K562 (cell line): ENCODE results near the gene ALDH3B2. TPM values are rescaled to one million over a fixed set of nuclear protein-coding genes. Genes with fewer than 3 reads are reported as not detected.

Experiments used
- ATAC-seq: fragments of 200-7000 bp; cut with Tn5 transposase; 3 replicates; pipeline ENCODE4 v1.9.1; 2020; ENCODE audit warnings: moderate library complexity
- BruUV-seq: library from RNA; stranded (reverse); fragments of 400-500 nt; replicated peaks from 2 replicates; lab custom pipeline; 2021; lab: Mats Ljungman, UMichigan
- CTCF ChIA-PET: fragments of 300-600 bp; formaldehyde crosslinking; extraction: SDS; loops from one replicate; lab custom pipeline; 2021; ENCODE audit warnings: low intra/inter-chr PET ratio; lab: Yijun Ruan, JAX
- POLR2A ChIA-PET: fragments of 300-600, 350-650 bp; sonication (Branson Sonifier 250); formaldehyde crosslinking; extraction: SDS; loops from one replicate; lab custom pipeline; 2021; ENCODE audit warnings: antibody characterized with exemption, inconsistent platforms; lab: Yijun Ruan, JAX
- DNase-seq, 4 experiments: peaks; one replicate each; pipeline versions ENCODE4 v3.0.0 to v3.0.0-alpha.2; 2011 to 2018; ENCODE audit warnings: low spot score in 3 of 4, mixed read lengths in 3 of 4; ENCODE audit errors: extremely low read depth in 1 of 4
- FAIRE-seq: peaks from 2 replicates; lab custom pipeline; 2011; peaks lifted over from hg19 to GRCh38; lab: Jason Lieb, UNC
- H2AFZ ChIP-seq: 2 replicates; pipeline ENCODE4 v1.6.0; 2011; ENCODE audit warnings: low read depth, low read length, control low read depth, inconsistent platforms
- H3K27ac ChIP-seq: fragments of 200-600 bp; 3 replicates; pipeline ENCODE4 v1.8.0; 2011; ENCODE audit warnings: low read depth, mild to moderate bottlenecking, control low read depth, inconsistent platforms, low read length, moderate library complexity, mixed read lengths; ENCODE audit errors: extremely low read depth
- H3K27me3 ChIP-seq, 2 experiments: fragments of 300-600 bp in 1 of 2; 2 replicates in 1 of 2; 3 replicates in 1 of 2; pipeline versions ENCODE4 v1.6.0 to v1.8.0; 2011; ENCODE audit warnings: inconsistent platforms in 2 of 2, low read length in 2 of 2, mild to moderate bottlenecking in 1 of 2, mixed read lengths in 1 of 2, moderate library complexity in 1 of 2; ENCODE audit not compliant: control insufficient read depth in 2 of 2, insufficient read depth in 2 of 2
- H3K36me3 ChIP-seq: fragments of 300-600 bp; 3 replicates; pipeline ENCODE4 v1.8.0; 2011; ENCODE audit warnings: mild to moderate bottlenecking, low read length, inconsistent platforms; ENCODE audit not compliant: control insufficient read depth, insufficient read depth
- H3K4me1 ChIP-seq, 2 experiments: fragments of 200-600 bp in 1 of 2; replicated peaks in 1 of 2; 2 replicates in 1 of 2; 3 replicates in 1 of 2; pipeline versions ENCODE4 v1.5.1 to v1.8.0; 2011; ENCODE audit warnings: inconsistent platforms in 2 of 2, low read length in 2 of 2, mild to moderate bottlenecking in 1 of 2, mixed read lengths in 1 of 2, moderate library complexity in 1 of 2; ENCODE audit not compliant: control insufficient read depth in 2 of 2, insufficient read depth in 2 of 2
- H3K4me2 ChIP-seq: 2 replicates; pipeline ENCODE4 v1.6.1; 2011; ENCODE audit warnings: low read length, control low read depth, inconsistent platforms, mixed read lengths; ENCODE audit not compliant: insufficient read depth
- H3K4me3 ChIP-seq: fragments of 200-600 bp; sonication (generic), shearing (Covaris generic); 2 replicates; pipeline ENCODE4 v1.5.1; 2016; ENCODE audit warnings: control low read depth, inconsistent platforms
- H3K79me2 ChIP-seq: fragments of 200-600 bp; 3 replicates; pipeline ENCODE4 v1.8.0; 2011; ENCODE audit warnings: low read length, inconsistent platforms; ENCODE audit not compliant: control insufficient read depth, insufficient read depth
- H3K9ac ChIP-seq, 2 experiments: 2 replicates each; pipeline versions ENCODE4 v1.6.0 to v1.6.1; 2011; ENCODE audit warnings: low read depth in 2 of 2, low read length in 2 of 2, control low read depth in 1 of 2, inconsistent platforms in 1 of 2, mild to moderate bottlenecking in 1 of 2, mixed read lengths in 1 of 2; ENCODE audit not compliant: insufficient read depth in 1 of 2
- H3K9me1 ChIP-seq: one replicate; pipeline ENCODE4 v1.6.0; 2011; ENCODE audit warnings: inconsistent platforms, mild to moderate bottlenecking, low read length, moderate library complexity; ENCODE audit not compliant: control insufficient read depth, insufficient read depth
- H3K9me3 ChIP-seq: replicated peaks from 2 replicates; pipeline ENCODE4 v1.5.1; 2011; ENCODE audit warnings: low read depth, low read length, inconsistent platforms; ENCODE audit not compliant: control insufficient read depth, insufficient read depth
- H4K20me1 ChIP-seq: replicated peaks from 2 replicates; pipeline ENCODE4 v1.6.1; 2011; ENCODE audit warnings: low read length, inconsistent platforms, mixed read lengths; ENCODE audit not compliant: control insufficient read depth, insufficient read depth
- ARID3B ChIP-seq: fragments of 250-450 bp; sonication (Bioruptor Pico); IDR thresholded peaks from 2 replicates; pipeline ENCODE4 v1.4.0; 2020; ENCODE audit warnings: borderline replicate concordance
- ETV5 ChIP-seq: sonication (generic); formaldehyde crosslinking; IDR thresholded peaks from 2 replicates; pipeline ENCODE4 v1.4.0; 2020; ENCODE audit warnings: low read depth, mild to moderate bottlenecking, missing genetic modification reagents
- HDAC2 ChIP-seq: fragments of 450-650 bp; IDR thresholded peaks from 2 replicates; pipeline ENCODE4 v1.6.1; 2016; ENCODE audit warnings: mild to moderate bottlenecking
- KLF6 ChIP-seq: fragments of 250-450 bp; sonication (Bioruptor Pico); IDR thresholded peaks from 2 replicates; pipeline ENCODE4 v1.4.0; 2020; ENCODE audit warnings: mild to moderate bottlenecking, moderate library complexity, borderline replicate concordance
- MED1 ChIP-seq: sonication (generic); formaldehyde crosslinking; IDR thresholded peaks from 2 replicates; pipeline ENCODE4 v1.8.1; 2023; ENCODE audit warnings: missing genetic modification reagents, borderline replicate concordance
- MEF2A ChIP-seq: IDR thresholded peaks from 2 replicates; pipeline ENCODE4 v1.6.1; 2011; ENCODE audit warnings: low read depth, mild to moderate bottlenecking, low read length, moderate library complexity; ENCODE audit not compliant: control insufficient read depth
- MEIS2 ChIP-seq: fragments of 450-650 bp; IDR thresholded peaks from 2 replicates; pipeline ENCODE4 v1.6.1; 2014; ENCODE audit warnings: mild to moderate bottlenecking; ENCODE audit not compliant: partially characterized antibody
- NR2C1 ChIP-seq, 2 experiments: fragments of 450-650 bp; IDR thresholded peaks; 2 replicates each; pipeline ENCODE4 v1.6.1; 2017; ENCODE audit warnings: mild to moderate bottlenecking in 2 of 2, antibody characterized with exemption in 1 of 2, inconsistent platforms in 1 of 2, missing compliant biosample characterization in 1 of 2, missing genetic modification characterization in 1 of 2
- PCBP2 ChIP-seq: fragments of 200-400 bp; formaldehyde crosslinking; IDR thresholded peaks from 2 replicates; pipeline ENCODE4 v1.6.1; 2018; ENCODE audit warnings: low read length, low read depth, mild to moderate bottlenecking, moderate library complexity; ENCODE audit not compliant: poor library complexity, severe bottlenecking
- ZNF311 ChIP-seq: fragments of 250-450 bp; sonication (Bioruptor Pico); IDR thresholded peaks from 2 replicates; pipeline ENCODE4 v1.4.0; 2020; ENCODE audit warnings: mild to moderate bottlenecking, moderate library complexity
- WGBS: fragments of 100-300 bp; shearing (Covaris generic); methylation state at CpG from one replicate; pipeline ENCODE4 v1.1.6; 2016; ENCODE audit warnings: low coverage, mixed read lengths; ENCODE audit not compliant: insufficient coverage; ENCODE audit errors: missing lambda C conversion rate; 5-methylcytosine and 5-hydroxymethylcytosine counted together
- in situ Hi-C: fragments of 300-500 bp; cut with MboI; formaldehyde crosslinking; loops from 4 replicates; pipeline ENCODE4 v1.15.0; 2018; ENCODE audit warnings: inconsistent platforms, mixed read lengths
- intact Hi-C: fragments of 100-400 bp; cut with micrococcal nuclease; formaldehyde crosslinking; loops from 2 replicates; pipeline ENCODE4 v1.14.2; 2022
- polyA plus RNA-seq, 8 experiments: library from polyadenylated mRNA; depleted of rRNA in 4 of 8; stranded (reverse) in 5 of 8; unstranded in 3 of 8; fragments of >200 nt; fragmentation: Nextera tagmentation in 2 of 8; fragmentation: Illumina TruSeq in 1 of 8; extraction: Ambion mirVana in 2 of 8; extraction: Trizol in 1 of 8; gene quantifications; 2 replicates each; pipeline versions ENCODE4 v1.2.1 to v1.2.3, GENCODE V29; 2011 to 2014; ENCODE audit warnings: inconsistent platforms in 1 of 8, missing spikeins in 1 of 8
- total RNA-seq, 7 experiments: library from RNA; depleted of rRNA in 6 of 7; stranded (reverse); fragments of >200 nt in 6 of 7; fragmentation: Illumina TruSeq in 2 of 7; extraction: Trizol in 2 of 7; gene quantifications; 2 replicates each; pipeline versions ENCODE4 v1.2.1 to v1.2.3, GENCODE V29; 2011 to 2021; ENCODE audit warnings: low replicate concordance in 1 of 7
- TF ChIP-seq, protein P1 (sequence below): sonication (generic); formaldehyde crosslinking; IDR thresholded peaks from 2 replicates; pipeline ENCODE4 v1.8.0; 2022; ENCODE audit warnings: mild to moderate bottlenecking, missing genetic modification reagents
- TF ChIP-seq, protein P2 (sequence below): fragments of 250-450 bp; sonication (Bioruptor Pico); IDR thresholded peaks from 2 replicates; pipeline ENCODE4 v1.5.0; 2020; ENCODE audit warnings: mild to moderate bottlenecking, borderline replicate concordance

ALDH3B2 gene
- total and polyA plus RNA-seq, 9 of the 15 experiments (the other 6 are each of a cell fraction or from before 2014, with no cell fraction given): not detected

GRCh38 chr11:67689178-67689577, 14.8 kb upstream of the ALDH3B2 start:
- ATAC-seq: no peak

GRCh38 chr11:67687986-67688385, 13.6 kb upstream of the ALDH3B2 start:
- WGBS: 0% methylated on average over 2 of the region's 2 CpGs
- no peak for ATAC-seq
- TF ChIP-seq KLF6 (CRISPR knock-in tag) (no peak), ETV5 (CRISPR knock-in tag) (no peak), ARID3B (no peak), MEF2A (no peak), MED1 (CRISPR knock-in tag) (no peak), PCBP2 (no peak), NR2C1 (IDR thresholded peaks at IDR 0.05) (no peak), NR2C1 (tag; IDR thresholded peaks at IDR 0.05) (no peak)
- TF ChIP-seq, protein P1, sequence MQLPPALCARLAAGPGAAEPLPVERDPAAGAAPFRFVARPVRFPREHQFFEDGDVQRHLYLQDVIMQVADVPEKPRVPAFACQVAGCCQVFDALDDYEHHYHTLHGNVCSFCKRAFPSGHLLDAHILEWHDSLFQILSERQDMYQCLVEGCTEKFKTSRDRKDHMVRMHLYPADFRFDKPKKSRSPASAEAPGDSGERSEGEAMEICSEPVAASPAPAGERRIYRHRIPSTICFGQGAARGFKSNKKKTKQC (CRISPR knock-in tag): no peak
- TF ChIP-seq, protein P2, sequence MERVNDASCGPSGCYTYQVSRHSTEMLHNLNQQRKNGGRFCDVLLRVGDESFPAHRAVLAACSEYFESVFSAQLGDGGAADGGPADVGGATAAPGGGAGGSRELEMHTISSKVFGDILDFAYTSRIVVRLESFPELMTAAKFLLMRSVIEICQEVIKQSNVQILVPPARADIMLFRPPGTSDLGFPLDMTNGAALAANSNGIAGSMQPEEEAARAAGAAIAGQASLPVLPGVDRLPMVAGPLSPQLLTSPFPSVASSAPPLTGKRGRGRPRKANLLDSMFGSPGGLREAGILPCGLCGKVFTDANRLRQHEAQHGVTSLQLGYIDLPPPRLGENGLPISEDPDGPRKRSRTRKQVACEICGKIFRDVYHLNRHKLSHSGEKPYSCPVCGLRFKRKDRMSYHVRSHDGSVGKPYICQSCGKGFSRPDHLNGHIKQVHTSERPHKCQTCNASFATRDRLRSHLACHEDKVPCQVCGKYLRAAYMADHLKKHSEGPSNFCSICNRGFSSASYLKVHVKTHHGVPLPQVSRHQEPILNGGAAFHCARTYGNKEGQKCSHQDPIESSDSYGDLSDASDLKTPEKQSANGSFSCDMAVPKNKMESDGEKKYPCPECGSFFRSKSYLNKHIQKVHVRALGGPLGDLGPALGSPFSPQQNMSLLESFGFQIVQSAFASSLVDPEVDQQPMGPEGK (CRISPR knock-in tag): no peak

More at GRCh38 chr11:67689178-67689577, 14.8 kb upstream of the ALDH3B2 start:
- Histone ChIP-seq H3K27ac (no peak overlapping the region), H3K4me2 (no peak overlapping the region), H3K79me2 (no peaks in the 10 kb centered on the region), H3K9ac (no peak overlapping the region), H3K4me3 (no peak overlapping the region), H3K9me3 (no peaks in the 10 kb centered on the region), H3K4me1 (no peaks in the 10 kb centered on the region; a peak in 1 of 5 replicates), H3K9me1 (no peaks in the 10 kb centered on the region), H3K27me3 (peaks cover 11 to 12% of the 10 kb centered on the region in 2 experiments; a peak in 4 of 5 replicates), H4K20me1 (no peaks in the 10 kb centered on the region), H3K36me3 (no peaks in the 10 kb centered on the region), H2AFZ (no peak overlapping the region)
- in situ Hi-C loops (no loop called here), intact Hi-C loops (no loop called here)
- DNase-seq: no peak
- no TSS peak for BruUV-seq
- POLR2A ChIA-PET: no interaction called here
- no peak for FAIRE-seq
- CTCF ChIA-PET: no interaction called here
- TF ChIP-seq HDAC2: no peak
- TF ChIP-seq ZNF311 (CRISPR knock-in tag): peak; percentile 83; the same call in 1 of the 2 replicates
- peak; percentile 44 for TF ChIP-seq MEIS2
- WGBS: 0% methylated on average over 4 of the region's 4 CpGs

More at GRCh38 chr11:67687986-67688385, 13.6 kb upstream of the ALDH3B2 start:
- ChIA-PET CTCF (no interaction called here), POLR2A (interaction anchor here (0.6 kb wide), 1 partner anchor 167 kb away, joined by 3 read pairs; no protein-coding TSS in a partner anchor)
- H3K9ac ChIP-seq: no peak overlapping the region
- H3K27ac ChIP-seq: no peak overlapping the region
- BruUV-seq: no TSS peak
- in situ Hi-C loops: no loop called here
- FAIRE-seq (no peak), DNase-seq (no peak)
- no peaks in the 10 kb centered on the region for H3K79me2 ChIP-seq
- no peaks in the 10 kb centered on the region for H3K36me3 ChIP-seq
- H3K4me2 ChIP-seq: no peak overlapping the region
- peaks cover 14 to 19% of the 10 kb centered on the region in 2 experiments for H3K27me3 ChIP-seq
- intact Hi-C loops: no loop called here
- no peaks in the 10 kb centered on the region; a peak in 1 of 5 replicates for H3K4me1 ChIP-seq
- no peaks in the 10 kb centered on the region for H4K20me1 ChIP-seq
- no peak overlapping the region for H2AFZ ChIP-seq
- no peak overlapping the region for H3K4me3 ChIP-seq
- H3K9me3 ChIP-seq: no peaks in the 10 kb centered on the region
- H3K9me1 ChIP-seq: no peaks in the 10 kb centered on the region
